OCI-M1 (cell line): ENCODE results near the gene C13orf42.

Experiments used
- DNase-seq: peaks from one replicate; lab custom pipeline; 2025; lab: John Stamatoyannopoulos, UW

C13orf42 gene

DNA sequence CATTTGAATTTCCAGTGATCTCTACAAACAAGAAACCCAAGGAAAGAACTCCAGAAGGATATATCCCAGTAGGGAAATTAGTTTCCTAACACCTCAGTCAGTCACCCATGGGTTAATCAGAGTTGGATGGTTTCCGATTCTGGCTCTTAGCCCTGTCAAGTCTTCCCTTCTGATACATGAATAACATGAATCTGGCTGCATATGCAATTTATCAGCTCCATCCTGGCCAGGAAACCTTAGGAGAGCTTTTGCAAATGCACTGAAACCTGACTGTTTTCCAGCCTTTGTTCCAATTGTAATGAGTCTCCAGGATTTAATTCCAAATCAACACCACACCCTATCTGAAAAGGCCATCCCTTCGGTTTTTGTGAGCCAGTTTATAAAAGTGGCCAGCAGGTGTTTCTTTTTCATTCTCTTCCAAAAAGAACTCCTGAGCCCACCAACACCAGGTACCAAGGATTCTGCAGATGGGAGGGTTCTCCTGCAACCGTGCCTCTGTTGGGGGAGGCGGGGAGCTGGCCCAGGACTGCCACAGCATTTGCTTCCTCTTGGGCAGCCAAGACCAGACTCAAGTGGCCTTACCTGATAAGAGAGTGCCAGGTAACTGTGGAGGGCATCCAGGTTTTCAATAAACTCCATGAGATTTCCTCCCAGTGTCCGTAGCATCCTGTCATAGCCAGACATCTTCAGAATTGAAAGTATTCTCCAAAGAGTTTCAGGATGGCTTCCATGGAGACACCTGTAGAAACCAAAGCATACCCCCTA, 77.5 kb downstream of the C13orf42 start:
- DNase-seq: no peak

DNA sequence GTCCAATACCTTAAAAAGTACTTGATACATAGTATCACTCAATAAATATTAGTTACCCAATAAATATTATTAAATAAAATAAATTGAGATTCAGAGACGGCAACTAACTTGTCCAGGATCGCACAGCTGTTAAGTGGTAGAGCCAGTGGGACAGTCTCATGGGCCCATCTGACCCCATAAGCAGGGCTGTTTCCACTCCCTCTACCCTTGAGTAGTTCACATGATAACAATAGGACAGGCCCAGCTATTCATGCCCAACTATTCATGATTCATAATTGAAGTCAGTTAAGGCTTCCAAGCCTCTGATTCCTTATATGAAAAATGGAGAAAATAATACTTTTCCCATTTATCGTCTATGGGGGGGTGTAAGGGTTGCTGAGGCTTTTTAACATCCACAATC, 78.2 kb downstream of the C13orf42 start:
- no peak for DNase-seq
